HCT116 (cell line): ENCODE measurements around the gene PCDH9. TPM values are rescaled to one million over a fixed set of nuclear protein-coding genes. Genes with fewer than 3 reads are reported as not detected.

Experiments
- ATAC-seq: fragments of 200-7000 bp; cut with Tn5 transposase; 2 replicates; pipeline ENCODE4 v1.9.1; 2020; ENCODE audit warnings: mild to moderate bottlenecking, moderate library complexity
- BruUV-seq: library from RNA; stranded (reverse); fragments of 400-500 nt; replicated peaks from 2 replicates; lab custom pipeline; 2021; lab: Mats Ljungman, UMichigan
- CTCF ChIA-PET: fragments of 300-600 bp; sonication (Branson Sonifier 250); formaldehyde crosslinking; loops from one replicate; lab custom pipeline; 2021; ENCODE audit warnings: antibody characterized with exemption; lab: Charles Lee
- POLR2A ChIA-PET: fragments of 300-600, 350-600 bp; sonication (Branson Sonifier 250); formaldehyde crosslinking; loops from one replicate; lab custom pipeline; 2021; ENCODE audit warnings: antibody characterized with exemption; lab: Charles Lee
- RAD21 ChIA-PET, 2 experiments: fragments of 300-600 bp; sonication (Branson Sonifier 250); formaldehyde crosslinking; loops; one replicate each; lab custom pipeline; 2023; ENCODE audit warnings: low total read pairs in 2 of 2; ENCODE audit not compliant: uncharacterized antibody in 2 of 2, unreplicated experiment in 2 of 2, low non-redundant PET in 1 of 2; lab: Charles Lee
- DNase-seq: peaks from one replicate; pipeline ENCODE4 v3.0.0-alpha.2; 2010; ENCODE audit warnings: low read depth, low spot score
- H2AFZ ChIP-seq: fragments of 200-600 bp; shearing (Covaris generic), sonication (generic); 2 replicates; pipeline ENCODE4 v1.6.1; 2017; ENCODE audit warnings: low read depth, mixed run types, mixed read lengths, antibody characterized with exemption, low read length; ENCODE audit not compliant: poor library complexity, severe bottlenecking
- H3K27ac ChIP-seq: 2 replicates; pipeline ENCODE4 v1.5.1; 2012; ENCODE audit warnings: low read depth, low read length
- H3K27me3 ChIP-seq: fragments of 200-600 bp; sonication (generic); 2 replicates; pipeline ENCODE4 v1.6.1; 2016; ENCODE audit warnings: mixed run types, low read length, mixed read lengths; ENCODE audit not compliant: insufficient read depth
- H3K36me3 ChIP-seq, 2 experiments: fragments of 200-500 bp in 1 of 2; fragments of 200-600 bp in 1 of 2; sonication (Bioruptor generic) in 1 of 2; sonication (generic) in 1 of 2; 2 replicates each; pipeline versions ENCODE4 v1.5.1 to v1.6.1; 2014 to 2016; ENCODE audit warnings: low read length in 2 of 2, inconsistent platforms in 1 of 2, mixed read lengths in 1 of 2, mixed run types in 1 of 2; ENCODE audit not compliant: insufficient read depth in 2 of 2, control insufficient read depth in 1 of 2
- H3K4me1 ChIP-seq, 2 experiments: fragments of 200-600 bp in 1 of 2; sonication (generic) in 1 of 2; 2 replicates each; pipeline versions ENCODE4 v1.5.1 to v1.6.1; 2012 to 2017; ENCODE audit warnings: low read length in 2 of 2, inconsistent platforms in 1 of 2, mild to moderate bottlenecking in 1 of 2, mixed read lengths in 1 of 2, mixed run types in 1 of 2, moderate library complexity in 1 of 2; ENCODE audit not compliant: insufficient read depth in 2 of 2, control insufficient read depth in 1 of 2
- H3K4me2 ChIP-seq: fragments of 200-600 bp; sonication (generic); 2 replicates; pipeline ENCODE4 v1.6.1; 2017; ENCODE audit warnings: mixed run types, low read length, mixed read lengths
- H3K4me3 ChIP-seq, 2 experiments: fragments of 200-600 bp in 1 of 2; sonication (generic) in 1 of 2; replicated peaks in 1 of 2; 2 replicates each; pipeline ENCODE4 v1.5.1; 2011 to 2016; ENCODE audit warnings: low read length in 2 of 2, control low read depth in 1 of 2, low read depth in 1 of 2, mild to moderate bottlenecking in 1 of 2, mixed read lengths in 1 of 2, mixed run types in 1 of 2
- H3K79me2 ChIP-seq: fragments of 200-600 bp; sonication (generic); 2 replicates; pipeline ENCODE4 v1.6.1; 2017; ENCODE audit warnings: mild to moderate bottlenecking, mixed run types, low read length, moderate library complexity, mixed read lengths; ENCODE audit not compliant: insufficient read depth
- H3K9ac ChIP-seq: fragments of 200-600 bp; sonication (generic); 2 replicates; pipeline ENCODE4 v1.6.1; 2016; ENCODE audit warnings: low read length, mixed read lengths
- H3K9me2 ChIP-seq: fragments of 200-600 bp; sonication (generic), shearing (Covaris generic); 2 replicates; pipeline ENCODE4 v1.6.1; 2017; ENCODE audit warnings: mixed run types, mild to moderate bottlenecking, moderate library complexity; ENCODE audit not compliant: insufficient read depth
- H3K9me3 ChIP-seq, 2 experiments: fragments of 200-500 bp in 1 of 2; fragments of 200-600 bp in 1 of 2; sonication (Bioruptor generic) in 1 of 2; sonication (generic) in 1 of 2; 2 replicates each; pipeline ENCODE4 v1.6.1; 2014 to 2017; ENCODE audit warnings: low read length in 2 of 2, mixed read lengths in 2 of 2, inconsistent platforms in 1 of 2, low read depth in 1 of 2, mild to moderate bottlenecking in 1 of 2, mixed run types in 1 of 2, moderate library complexity in 1 of 2; ENCODE audit not compliant: control insufficient read depth in 1 of 2, insufficient read depth in 1 of 2
- H4K20me1 ChIP-seq: fragments of 200-600 bp; sonication (generic), shearing (Covaris generic); 2 replicates; pipeline ENCODE4 v1.6.1; 2017; ENCODE audit warnings: mixed run types, mild to moderate bottlenecking, moderate library complexity; ENCODE audit not compliant: insufficient read depth
- ELF1 ChIP-seq: IDR thresholded peaks from 2 replicates; pipeline ENCODE4 v1.6.1; 2012; ENCODE audit warnings: low read depth, borderline replicate concordance
- EZH2 ChIP-seq: fragments of 200-600 bp; sonication (generic); IDR thresholded peaks from 2 replicates; pipeline ENCODE4 v1.6.1; 2017; ENCODE audit warnings: antibody characterized with exemption, mixed run types
- EZH2phosphoT487 ChIP-seq: fragments of 200-600 bp; IDR thresholded peaks from 2 replicates; pipeline ENCODE4 v1.6.1; 2018; ENCODE audit warnings: antibody characterized with exemption, borderline replicate concordance
- JUND ChIP-seq: IDR thresholded peaks from 2 replicates; pipeline ENCODE4 v1.6.1; 2012
- POLR2A ChIP-seq: IDR thresholded peaks from 2 replicates; pipeline ENCODE4 v1.7.0; 2011; ENCODE audit warnings: borderline replicate concordance; ENCODE audit not compliant: insufficient read depth, insufficient read length; ENCODE audit errors: extremely low read depth
- RAD21 ChIP-seq: IDR thresholded peaks from 2 replicates; pipeline ENCODE4 v1.6.1; 2012; ENCODE audit warnings: low read depth, mild to moderate bottlenecking
- SIN3A ChIP-seq: IDR thresholded peaks from 2 replicates; pipeline ENCODE4 v1.6.1; 2012; ENCODE audit warnings: low read depth
- SP1 ChIP-seq: IDR thresholded peaks from 2 replicates; pipeline ENCODE4 v1.6.1; 2012; ENCODE audit warnings: low read depth
- SRF ChIP-seq: IDR thresholded peaks from 2 replicates; pipeline ENCODE4 v1.6.1; 2012; ENCODE audit warnings: low read depth
- TCF7L2 ChIP-seq: IDR thresholded peaks from 2 replicates; pipeline ENCODE4 v1.7.0; 2011; ENCODE audit warnings: borderline replicate concordance, inconsistent platforms; ENCODE audit not compliant: insufficient read depth, insufficient read length; ENCODE audit errors: extremely low read depth
- YY1 ChIP-seq: IDR thresholded peaks from 2 replicates; pipeline ENCODE4 v1.6.1; 2011; ENCODE audit warnings: low read length, low read depth, moderate library complexity, mild to moderate bottlenecking; ENCODE audit not compliant: insufficient replicate concordance; ENCODE audit errors: extremely low read depth
- ZNF274 ChIP-seq: fragments of 200-500 bp; sonication (Bioruptor generic); IDR thresholded peaks from 2 replicates; pipeline ENCODE4 v1.6.1; 2014; ENCODE audit warnings: mild to moderate bottlenecking, low read depth, low read length, inconsistent platforms
- intact Hi-C: fragments of 100-400 bp; cut with micrococcal nuclease; formaldehyde crosslinking; loops from 2 replicates; pipeline ENCODE4 v1.10.0; 2022
- total RNA-seq: library from RNA; stranded (reverse); gene quantifications from one replicate; pipeline ENCODE4 v1.2.1, GENCODE V29; 2021; ENCODE audit not compliant: unreplicated experiment
- TF ChIP-seq, protein P1 (sequence below): IDR thresholded peaks from 2 replicates; pipeline ENCODE4 v1.6.1; 2012; ENCODE audit warnings: low read depth
- TF ChIP-seq, protein P2 (sequence below): IDR thresholded peaks from 2 replicates; pipeline ENCODE4 v1.6.1; 2011; ENCODE audit warnings: mild to moderate bottlenecking, low read length, moderate library complexity; ENCODE audit not compliant: insufficient replicate concordance; ENCODE audit errors: extremely low read depth
- TF ChIP-seq, protein P3 (sequence below), 3 experiments: fragments of 200-600 bp in 1 of 3; sonication (generic) in 1 of 3; IDR thresholded peaks in 2 of 3; conservative IDR thresholded peaks in 1 of 3; 2 replicates each; pipeline ENCODE4 v1.5.1; 2012 to 2017; ENCODE audit warnings: low read depth in 2 of 3, low read length in 2 of 3, antibody characterized with exemption in 1 of 3, borderline replicate concordance in 1 of 3, control low read depth in 1 of 3, mild to moderate bottlenecking in 1 of 3, mixed read lengths in 1 of 3, mixed run types in 1 of 3, moderate library complexity in 1 of 3; ENCODE audit not compliant: insufficient read depth in 1 of 3

Gene PCDH9
- total RNA-seq, 1 experiment from 2014 or later, result 0.02 TPM

GRCh38 chr13:66895780-66896179 lies 334.4 kb downstream of the PCDH9 start (continued):
- TF ChIP-seq, protein P1, sequence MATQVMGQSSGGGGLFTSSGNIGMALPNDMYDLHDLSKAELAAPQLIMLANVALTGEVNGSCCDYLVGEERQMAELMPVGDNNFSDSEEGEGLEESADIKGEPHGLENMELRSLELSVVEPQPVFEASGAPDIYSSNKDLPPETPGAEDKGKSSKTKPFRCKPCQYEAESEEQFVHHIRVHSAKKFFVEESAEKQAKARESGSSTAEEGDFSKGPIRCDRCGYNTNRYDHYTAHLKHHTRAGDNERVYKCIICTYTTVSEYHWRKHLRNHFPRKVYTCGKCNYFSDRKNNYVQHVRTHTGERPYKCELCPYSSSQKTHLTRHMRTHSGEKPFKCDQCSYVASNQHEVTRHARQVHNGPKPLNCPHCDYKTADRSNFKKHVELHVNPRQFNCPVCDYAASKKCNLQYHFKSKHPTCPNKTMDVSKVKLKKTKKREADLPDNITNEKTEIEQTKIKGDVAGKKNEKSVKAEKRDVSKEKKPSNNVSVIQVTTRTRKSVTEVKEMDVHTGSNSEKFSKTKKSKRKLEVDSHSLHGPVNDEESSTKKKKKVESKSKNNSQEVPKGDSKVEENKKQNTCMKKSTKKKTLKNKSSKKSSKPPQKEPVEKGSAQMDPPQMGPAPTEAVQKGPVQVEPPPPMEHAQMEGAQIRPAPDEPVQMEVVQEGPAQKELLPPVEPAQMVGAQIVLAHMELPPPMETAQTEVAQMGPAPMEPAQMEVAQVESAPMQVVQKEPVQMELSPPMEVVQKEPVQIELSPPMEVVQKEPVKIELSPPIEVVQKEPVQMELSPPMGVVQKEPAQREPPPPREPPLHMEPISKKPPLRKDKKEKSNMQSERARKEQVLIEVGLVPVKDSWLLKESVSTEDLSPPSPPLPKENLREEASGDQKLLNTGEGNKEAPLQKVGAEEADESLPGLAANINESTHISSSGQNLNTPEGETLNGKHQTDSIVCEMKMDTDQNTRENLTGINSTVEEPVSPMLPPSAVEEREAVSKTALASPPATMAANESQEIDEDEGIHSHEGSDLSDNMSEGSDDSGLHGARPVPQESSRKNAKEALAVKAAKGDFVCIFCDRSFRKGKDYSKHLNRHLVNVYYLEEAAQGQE, result no peak
- TF ChIP-seq POLR2A, result no peak
- no peak for TF ChIP-seq RAD21
- TF ChIP-seq, protein P2, sequence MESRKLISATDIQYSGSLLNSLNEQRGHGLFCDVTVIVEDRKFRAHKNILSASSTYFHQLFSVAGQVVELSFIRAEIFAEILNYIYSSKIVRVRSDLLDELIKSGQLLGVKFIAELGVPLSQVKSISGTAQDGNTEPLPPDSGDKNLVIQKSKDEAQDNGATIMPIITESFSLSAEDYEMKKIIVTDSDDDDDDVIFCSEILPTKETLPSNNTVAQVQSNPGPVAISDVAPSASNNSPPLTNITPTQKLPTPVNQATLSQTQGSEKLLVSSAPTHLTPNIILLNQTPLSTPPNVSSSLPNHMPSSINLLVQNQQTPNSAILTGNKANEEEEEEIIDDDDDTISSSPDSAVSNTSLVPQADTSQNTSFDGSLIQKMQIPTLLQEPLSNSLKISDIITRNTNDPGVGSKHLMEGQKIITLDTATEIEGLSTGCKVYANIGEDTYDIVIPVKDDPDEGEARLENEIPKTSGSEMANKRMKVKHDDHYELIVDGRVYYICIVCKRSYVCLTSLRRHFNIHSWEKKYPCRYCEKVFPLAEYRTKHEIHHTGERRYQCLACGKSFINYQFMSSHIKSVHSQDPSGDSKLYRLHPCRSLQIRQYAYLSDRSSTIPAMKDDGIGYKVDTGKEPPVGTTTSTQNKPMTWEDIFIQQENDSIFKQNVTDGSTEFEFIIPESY, result no peak
- TF ChIP-seq EZH2, result no peak
- no peak for TF ChIP-seq SRF
- no peak for TF ChIP-seq EZH2phosphoT487
- TF ChIP-seq ZNF274, result no peak
- TF ChIP-seq SP1, result no peak
- TF ChIP-seq JUND, result no peak

DNA sequence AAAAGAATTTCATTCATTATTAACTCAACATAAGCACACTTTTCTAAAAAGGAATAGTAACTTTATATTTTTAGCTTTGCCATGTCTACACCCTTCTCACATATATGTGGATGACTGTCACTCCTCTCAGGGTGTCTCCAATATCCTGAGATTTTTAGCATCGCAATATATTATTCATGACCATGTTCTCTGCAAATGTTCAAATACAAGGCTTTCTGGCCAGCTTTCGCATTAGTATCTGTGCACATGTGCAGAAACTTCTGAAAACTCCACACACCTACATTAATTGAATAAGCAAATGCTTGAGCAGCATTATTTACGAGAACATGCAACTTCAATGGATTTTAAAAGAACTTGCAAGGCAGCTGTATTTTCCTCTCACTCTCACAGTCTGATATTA lies 334.8 kb downstream of the PCDH9 start:
- Histone ChIP-seq H3K9me2 (no peaks in the 10 kb centered on the region), H3K9ac (no peak overlapping the region), H3K4me1 (no peaks in the 10 kb centered on the region), H3K79me2 (no peaks in the 10 kb centered on the region), H3K36me3 (no peaks in the 10 kb centered on the region), H3K27me3 (no peaks in the 10 kb centered on the region), H3K4me2 (no peak overlapping the region), H2AFZ (no peak overlapping the region), H3K27ac (no peak overlapping the region)
- ATAC-seq, result no peak
- BruUV-seq, result no TSS peak
- RAD21 ChIA-PET, result no interaction called here
- POLR2A ChIA-PET, result no interaction called here
- intact Hi-C loops, result no loop called here
- no peak for DNase-seq
- TF ChIP-seq YY1, result no peak
- no peak for TF ChIP-seq SIN3A
- no peak for TF ChIP-seq SP1
- no peak for TF ChIP-seq TCF7L2
- TF ChIP-seq, protein P3, sequence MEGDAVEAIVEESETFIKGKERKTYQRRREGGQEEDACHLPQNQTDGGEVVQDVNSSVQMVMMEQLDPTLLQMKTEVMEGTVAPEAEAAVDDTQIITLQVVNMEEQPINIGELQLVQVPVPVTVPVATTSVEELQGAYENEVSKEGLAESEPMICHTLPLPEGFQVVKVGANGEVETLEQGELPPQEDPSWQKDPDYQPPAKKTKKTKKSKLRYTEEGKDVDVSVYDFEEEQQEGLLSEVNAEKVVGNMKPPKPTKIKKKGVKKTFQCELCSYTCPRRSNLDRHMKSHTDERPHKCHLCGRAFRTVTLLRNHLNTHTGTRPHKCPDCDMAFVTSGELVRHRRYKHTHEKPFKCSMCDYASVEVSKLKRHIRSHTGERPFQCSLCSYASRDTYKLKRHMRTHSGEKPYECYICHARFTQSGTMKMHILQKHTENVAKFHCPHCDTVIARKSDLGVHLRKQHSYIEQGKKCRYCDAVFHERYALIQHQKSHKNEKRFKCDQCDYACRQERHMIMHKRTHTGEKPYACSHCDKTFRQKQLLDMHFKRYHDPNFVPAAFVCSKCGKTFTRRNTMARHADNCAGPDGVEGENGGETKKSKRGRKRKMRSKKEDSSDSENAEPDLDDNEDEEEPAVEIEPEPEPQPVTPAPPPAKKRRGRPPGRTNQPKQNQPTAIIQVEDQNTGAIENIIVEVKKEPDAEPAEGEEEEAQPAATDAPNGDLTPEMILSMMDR (IDR thresholded peaks at IDR 0.05 in 2 of 3, conservative IDR thresholded peaks at IDR 0.05 in 1 of 3; ENCODE audit: borderline replicate concordance in 1 of 3, insufficient read depth in 1 of 3, low read depth in 2 of 3, low read length in 2 of 3), result no peak
- TF ChIP-seq ELF1, result no peak
- TF ChIP-seq, all 23 proteins: peak for 0
- H3K9me3 ChIP-seq, result no peaks in the 10 kb centered on the region
- no peak overlapping the region for H3K4me3 ChIP-seq
- CTCF ChIA-PET, result no interaction called here
- no peaks in the 10 kb centered on the region for H4K20me1 ChIP-seq
